Hypothalamus (tissue), 51 donors: ENCODE measurements around the gene HESX1.

Experiments used
- DNase-seq, 51 donors: peaks; one replicate each; lab custom pipeline; 2025; lab: John Stamatoyannopoulos, UW

Gene HESX1

GRCh38 chr3:57169108-57169507 lies 30.7 kb downstream of the HESX1 start:
- no peak for DNase-seq

GRCh38 chr3:57168151-57168550 lies 31.6 kb downstream of the HESX1 start:
- no peak for DNase-seq

GRCh38 chr3:57166660-57167059 lies 33.1 kb downstream of the HESX1 start:
- no peak for DNase-seq

- no peak for DNase-seq
Observed at GRCh38 chr3:57165641-57166040, 34.1 kb downstream of the HESX1 start.

GRCh38 chr3:57164657-57165573 lies 34.9 kb downstream of the HESX1 start, which contains the start of gene IL17RD:
Gene IL17RD (minus strand): TSS chr3:57165353. CDS start chr3:57165286, 67 bp downstream.
- peak in 47 of 51 donors; percentile 13 to 78 (median 47) for DNase-seq

GRCh38 chr3:57164217-57164656 lies 35.5 kb downstream of the HESX1 start:
- DNase-seq = peak in 8 of 51 donors; percentile 4 to 34 (median 17)

- DNase-seq = no peak
Observed at GRCh38 chr3:57163751-57164150, 36.0 kb downstream of the HESX1 start.

- no peak for DNase-seq
Observed at GRCh38 chr3:57161915-57162314, 37.9 kb downstream of the HESX1 start.

- no peak for DNase-seq
Observed at GRCh38 chr3:57160765-57161538, 38.8 kb downstream of the HESX1 start.

GRCh38 chr3:57160076-57160764 lies 39.6 kb downstream of the HESX1 start:
- no peak for DNase-seq

- DNase-seq = no peak
Observed at GRCh38 chr3:57158813-57159738, 40.7 kb downstream of the HESX1 start.

- DNase-seq = no peak
Observed at GRCh38 chr3:57158325-57158724, 41.5 kb downstream of the HESX1 start.

GRCh38 chr3:57157545-57157944 lies 42.2 kb downstream of the HESX1 start:
- DNase-seq = no peak

- peak in 1 of 51 donors; percentile 4 for DNase-seq
Observed at GRCh38 chr3:57155310-57155643, 44.5 kb downstream of the HESX1 start.

GRCh38 chr3:57154470-57155309 lies 45.1 kb downstream of the HESX1 start:
- no peak for DNase-seq

GRCh38 chr3:57152151-57153143 lies 47.3 kb downstream of the HESX1 start:
- DNase-seq = peak in 18 of 51 donors; percentile 3 to 49 (median 20)

- no peak for DNase-seq
Observed at GRCh38 chr3:57151749-57152148, 48.0 kb downstream of the HESX1 start.

- no peak for DNase-seq
Observed at GRCh38 chr3:57151021-57151449, 48.7 kb downstream of the HESX1 start.
